DMS 273 (cell line): ENCODE measurements around the gene NUAK2.

Source experiments
- DNase-seq: peaks from one replicate; lab custom pipeline; 2025; ENCODE audit not compliant: unreplicated experiment; lab: John Stamatoyannopoulos, UW

The NUAK2 gene

DNA sequence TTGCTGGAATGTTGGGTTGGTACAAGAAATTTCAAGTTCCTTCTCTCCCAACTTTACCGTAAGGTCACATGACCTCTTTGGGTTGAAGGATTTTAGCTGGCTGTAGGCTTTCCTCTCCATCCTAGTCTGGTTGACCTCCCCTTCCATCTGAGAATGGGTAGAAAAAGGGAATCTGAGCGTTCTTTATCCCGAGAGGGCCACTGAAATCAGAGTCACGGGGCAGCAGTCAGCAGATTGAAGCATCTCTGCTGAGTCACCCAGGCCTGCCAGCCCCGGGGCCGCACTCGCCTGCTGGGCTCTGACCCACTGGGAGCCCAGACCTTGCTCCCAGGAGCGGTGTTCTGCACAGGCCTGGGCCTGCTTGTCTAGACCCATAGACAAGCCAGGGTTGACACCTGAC, 62.8 kb downstream of the NUAK2 start:
- peak; percentile 56 for DNase-seq

DNA sequence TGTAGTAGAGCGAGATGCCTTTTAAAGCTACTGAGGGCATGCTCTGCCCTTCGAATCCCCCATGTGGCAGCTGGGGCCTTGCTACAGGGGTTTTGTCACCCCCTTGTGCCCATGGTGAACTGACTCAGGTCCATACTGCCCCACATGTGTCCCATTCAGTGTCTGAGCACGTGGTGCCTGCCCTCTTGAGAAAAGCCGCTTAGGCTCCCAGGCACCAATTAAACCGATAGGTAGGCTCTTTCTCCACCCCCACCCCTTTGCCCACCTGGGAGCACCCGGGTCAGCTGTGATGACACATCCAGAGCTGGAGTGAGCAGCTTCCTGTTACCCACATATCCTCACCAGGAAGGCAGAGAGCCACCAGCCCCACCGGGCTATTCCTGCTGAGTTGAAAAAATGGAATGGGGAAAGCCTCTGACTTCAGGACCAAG, 63.3 kb downstream of the NUAK2 start:
- DNase-seq, result no peak

DNA sequence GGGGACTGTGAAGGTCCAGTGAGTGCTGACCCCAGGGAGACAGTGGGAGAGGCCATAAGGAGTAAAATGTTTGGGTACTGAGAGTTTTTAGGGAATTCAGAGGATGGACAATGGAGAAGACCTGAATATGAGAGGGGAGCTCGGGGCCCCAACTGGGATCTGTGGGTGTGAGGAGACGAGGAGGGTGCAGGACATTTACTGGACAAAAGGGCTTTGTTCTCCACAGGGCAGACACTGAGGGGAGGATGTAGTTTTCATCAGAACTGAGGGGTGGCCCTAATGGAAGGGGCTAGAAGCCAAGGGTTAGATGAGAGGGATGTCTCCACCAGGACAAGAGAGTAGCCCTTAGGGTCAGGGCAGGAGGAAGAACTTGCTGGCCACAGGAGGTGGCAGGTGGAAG, 63.8 kb downstream of the NUAK2 start:
- DNase-seq, result no peak

DNA sequence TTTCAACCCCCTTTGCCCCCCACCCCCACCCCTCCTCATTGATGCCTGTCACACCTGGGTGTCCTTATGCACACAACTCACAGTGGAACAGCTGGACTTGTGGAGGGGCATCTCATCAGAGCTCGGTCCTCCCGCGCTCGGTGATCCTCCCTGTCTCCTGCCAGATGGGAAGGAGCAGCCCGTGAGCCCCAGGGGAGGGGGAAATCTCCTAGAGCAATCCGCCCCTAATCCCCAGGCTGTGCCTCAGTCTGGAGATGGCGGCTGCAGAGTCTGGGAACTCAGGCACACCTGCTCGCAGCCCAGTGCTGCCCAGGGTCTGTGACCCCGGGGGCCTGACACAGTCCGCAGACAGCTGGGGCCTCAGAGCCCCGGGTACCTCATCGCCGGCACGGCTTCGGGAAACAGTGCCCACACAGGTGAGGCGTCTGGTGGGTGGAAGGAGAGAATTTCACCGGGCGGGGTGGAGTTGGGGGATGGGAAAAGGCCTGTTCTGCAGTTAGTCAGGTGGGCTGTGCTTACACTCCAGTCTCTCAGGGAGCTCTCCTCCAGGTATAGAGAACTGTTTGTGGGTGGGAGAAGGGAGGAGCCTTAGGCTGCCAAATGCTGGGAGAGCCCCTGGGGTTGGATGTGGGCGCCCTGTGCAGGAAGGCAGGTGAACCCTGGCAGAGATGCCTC, 64.5 kb downstream of the NUAK2 start:
- peak; percentile 79 for DNase-seq

DNA sequence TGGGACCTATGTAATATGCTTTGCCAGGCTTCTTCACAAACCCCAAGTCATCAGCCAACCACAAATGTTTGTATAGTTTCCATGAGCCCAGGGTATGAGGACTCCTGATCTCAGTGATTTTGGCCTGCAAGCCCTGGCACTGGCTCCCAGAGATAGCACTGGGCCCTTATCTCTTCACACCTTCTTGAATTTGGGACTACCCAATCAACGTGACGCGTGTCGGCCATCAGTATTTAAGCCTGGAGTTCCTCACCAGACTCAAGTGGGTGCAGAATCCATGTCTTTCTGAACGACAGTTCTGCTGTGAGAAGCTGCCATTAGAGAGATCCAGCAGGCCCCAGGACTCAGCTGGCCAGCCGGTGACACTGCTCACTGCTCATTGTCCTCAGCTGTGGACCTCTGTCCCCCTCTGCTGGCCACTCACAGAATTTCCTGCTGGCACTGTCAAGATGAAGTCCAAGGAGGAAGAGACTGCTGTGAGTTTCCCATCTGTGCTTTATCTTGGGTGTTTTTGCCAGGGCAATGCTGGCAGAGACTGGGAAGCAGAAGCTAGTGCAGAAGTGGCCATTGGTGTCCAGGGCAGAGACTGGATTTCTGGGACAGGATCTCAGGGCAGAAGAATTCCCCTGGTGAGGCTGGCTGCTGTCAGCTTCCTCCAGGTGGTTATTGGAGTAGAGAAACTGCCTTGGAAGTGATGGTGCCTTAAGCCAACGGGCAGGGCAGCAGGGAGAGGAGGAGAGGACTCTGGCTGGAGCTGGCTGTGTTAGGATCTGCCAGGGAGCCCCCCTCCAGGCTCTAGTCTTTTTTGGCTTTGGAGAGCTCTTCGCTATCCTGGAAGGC, 65.4 kb downstream of the NUAK2 start:
- DNase-seq, result peak; percentile 93
